HG02852 (cell line): ENCODE results near the gene GPR39.
"Not testable (repeated sequence)": the region's sequence is repeated elsewhere in the genome, so short reads cannot be mapped to it uniquely, and the experiment has no call there.

Source experiments
- ATAC-seq: cut with Tn5 transposase; IDR thresholded peaks from one replicate; pipeline ENCODE4 v1.9.1; 2021; ENCODE audit warnings: mild to moderate bottlenecking, moderate library complexity; ENCODE audit not compliant: unreplicated experiment

GPR39 gene

DNA sequence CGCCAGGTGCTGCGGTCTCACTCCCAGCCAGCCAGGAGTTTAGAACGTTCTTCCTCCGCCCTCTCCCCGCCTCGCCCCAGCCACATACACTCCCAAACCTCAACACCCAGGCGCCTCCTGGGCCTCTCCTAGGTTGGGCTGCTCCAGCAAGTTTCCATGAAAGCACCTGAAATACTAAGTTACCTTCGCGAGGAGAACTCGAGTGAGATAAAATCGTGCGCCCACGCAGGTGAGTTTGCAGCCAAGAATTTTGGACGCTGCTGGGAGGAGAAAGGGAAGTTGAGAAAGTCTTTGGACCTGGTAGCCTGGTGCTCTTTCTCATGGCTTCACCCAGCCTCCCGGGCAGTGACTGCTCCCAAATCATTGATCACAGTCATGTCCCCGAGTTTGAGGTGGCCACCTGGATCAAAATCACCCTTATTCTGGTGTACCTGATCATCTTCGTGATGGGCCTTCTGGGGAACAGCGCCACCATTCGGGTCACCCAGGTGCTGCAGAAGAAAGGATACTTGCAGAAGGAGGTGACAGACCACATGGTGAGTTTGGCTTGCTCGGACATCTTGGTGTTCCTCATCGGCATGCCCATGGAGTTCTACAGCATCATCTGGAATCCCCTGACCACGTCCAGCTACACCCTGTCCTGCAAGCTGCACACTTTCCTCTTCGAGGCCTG, at the start of gene GPR39:
GPR39 (plus strand) TSS at position 83 of the 673 bp plus-strand sequence.
- no peak for ATAC-seq

DNA sequence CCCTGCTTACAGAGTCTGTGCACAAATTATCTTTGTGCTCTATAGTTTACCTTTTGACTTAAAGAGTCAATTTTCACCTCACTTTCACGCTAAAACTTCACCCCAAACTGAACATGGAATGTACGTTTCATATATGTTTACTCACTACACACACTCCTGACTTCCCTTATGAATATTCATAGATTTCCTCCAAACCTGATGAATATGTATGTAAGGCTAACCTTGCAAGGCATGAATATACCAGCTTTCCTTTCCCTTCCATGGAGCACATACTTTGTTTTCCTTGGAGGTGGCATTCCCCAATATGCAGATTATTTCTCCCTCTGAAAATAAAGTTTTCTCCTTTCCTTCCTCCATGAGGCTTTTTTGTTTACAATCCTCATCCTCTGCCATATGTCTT, 48.4 kb upstream of the GPR39 start:
- no peak for ATAC-seq

GRCh38 chr2:132372276-132372675, 44.3 kb upstream of the GPR39 start:
- no peak for ATAC-seq

- no peak for ATAC-seq
These were observed 43.0 kb upstream of the GPR39 start for GRCh38 chr2:132373391-132374135.

GRCh38 chr2:132374151-132374550, 42.5 kb upstream of the GPR39 start:
- no peak for ATAC-seq

DNA sequence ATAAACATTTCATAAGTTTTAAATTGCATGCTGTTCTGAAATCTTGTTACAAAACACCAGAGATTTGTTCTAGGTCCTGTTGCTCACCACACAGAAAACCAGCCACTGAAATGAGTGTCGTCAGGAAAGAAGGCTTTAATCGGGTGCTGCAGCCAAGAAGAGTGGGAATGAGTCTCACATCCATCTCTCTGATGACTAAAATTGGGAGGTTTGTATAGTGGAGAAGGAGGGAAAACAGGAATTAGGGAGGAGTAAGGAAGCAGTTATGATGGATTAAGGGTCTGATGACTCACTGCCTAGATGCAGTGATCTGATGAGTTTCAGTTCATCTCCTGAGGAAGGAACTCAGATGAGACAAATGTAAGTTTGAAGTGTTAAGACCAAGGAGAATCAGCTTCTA, 42.1 kb upstream of the GPR39 start:
- no peak for ATAC-seq

- ATAC-seq, result no peak
These were observed 41.6 kb upstream of the GPR39 start for GRCh38 chr2:132374961-132375360.

DNA sequence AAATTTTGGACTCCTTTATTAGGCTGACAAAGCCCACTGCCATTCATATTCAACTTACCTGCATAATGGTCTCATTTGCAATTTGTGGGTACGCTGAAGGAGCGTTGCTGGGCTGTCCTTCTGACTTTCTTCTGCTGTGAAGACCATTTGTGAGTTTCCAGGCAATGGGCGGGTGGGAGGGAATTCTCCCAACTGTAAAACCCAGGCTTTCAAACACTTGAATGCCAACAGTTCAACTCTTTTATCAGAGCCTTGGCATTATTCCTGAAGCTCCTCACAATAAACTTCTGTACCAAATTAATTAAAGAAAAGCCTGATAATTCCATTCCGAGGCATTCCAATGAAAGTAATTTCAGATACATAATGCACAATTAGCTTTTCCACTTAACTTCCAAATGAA, 35.2 kb upstream of the GPR39 start:
- no peak for ATAC-seq

GRCh38 chr2:132383956-132384355, 32.6 kb upstream of the GPR39 start:
- ATAC-seq, result no peak

DNA sequence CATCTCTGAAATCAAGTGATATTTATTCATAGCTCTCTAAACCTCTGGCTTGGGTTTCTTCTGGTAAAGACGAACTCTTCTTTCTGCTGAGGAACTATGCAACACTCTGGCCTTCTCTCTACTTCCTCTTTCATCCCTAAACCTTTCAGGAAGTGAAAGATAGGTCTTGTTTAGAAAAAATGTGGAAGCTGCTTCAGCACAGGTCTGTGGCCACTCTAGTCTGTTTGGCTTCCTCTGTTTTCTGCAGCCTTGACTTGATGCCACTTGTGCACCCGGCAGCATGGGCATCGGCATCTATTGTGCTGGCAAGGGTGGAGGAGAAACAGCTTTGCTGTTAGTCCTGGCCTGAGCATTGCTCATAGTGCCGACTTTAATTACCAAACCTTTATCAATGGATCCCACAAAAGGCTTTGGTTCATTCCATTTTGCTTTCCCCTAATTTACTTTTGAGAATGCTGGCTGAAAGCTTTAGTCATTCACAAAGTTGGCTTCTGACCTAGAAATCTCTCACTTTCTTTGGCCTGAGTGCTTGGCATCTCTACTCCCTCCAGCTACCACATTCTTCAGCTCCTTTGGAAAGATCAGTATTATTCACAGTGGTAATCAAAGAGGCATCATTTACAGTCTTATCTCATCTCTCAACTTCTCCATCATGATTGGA, 32.0 kb upstream of the GPR39 start:
- no peak for ATAC-seq

- ATAC-seq, result no peak
These were observed 29.5 kb upstream of the GPR39 start for GRCh38 chr2:132387126-132387525.

GRCh38 chr2:132390076-132390475, 26.5 kb upstream of the GPR39 start:
- ATAC-seq, result no peak

- no peak for ATAC-seq
These were observed 25.2 kb upstream of the GPR39 start for GRCh38 chr2:132391378-132391777.

DNA sequence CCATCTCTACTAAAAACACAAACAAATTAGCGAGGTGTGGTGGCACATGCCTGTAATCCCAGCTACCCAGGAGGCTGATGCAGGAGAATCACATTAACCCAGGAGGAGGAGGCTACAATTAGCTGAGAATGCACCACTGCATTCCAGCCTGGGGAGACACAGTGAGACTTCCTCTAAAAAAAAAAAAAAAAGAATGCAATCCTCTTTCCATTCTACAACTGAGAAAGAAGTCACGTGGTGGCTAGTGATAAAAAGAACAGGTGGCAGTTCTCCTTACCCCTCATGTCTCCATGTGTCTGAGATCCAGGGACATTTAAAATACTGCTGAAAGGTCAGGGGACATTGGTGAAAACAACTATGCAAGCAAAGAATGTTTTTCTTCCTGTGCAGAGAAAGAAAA, 24.4 kb upstream of the GPR39 start:
- no peak for ATAC-seq

GRCh38 chr2:132392879-132393278, 23.7 kb upstream of the GPR39 start:
- ATAC-seq, result no peak

DNA sequence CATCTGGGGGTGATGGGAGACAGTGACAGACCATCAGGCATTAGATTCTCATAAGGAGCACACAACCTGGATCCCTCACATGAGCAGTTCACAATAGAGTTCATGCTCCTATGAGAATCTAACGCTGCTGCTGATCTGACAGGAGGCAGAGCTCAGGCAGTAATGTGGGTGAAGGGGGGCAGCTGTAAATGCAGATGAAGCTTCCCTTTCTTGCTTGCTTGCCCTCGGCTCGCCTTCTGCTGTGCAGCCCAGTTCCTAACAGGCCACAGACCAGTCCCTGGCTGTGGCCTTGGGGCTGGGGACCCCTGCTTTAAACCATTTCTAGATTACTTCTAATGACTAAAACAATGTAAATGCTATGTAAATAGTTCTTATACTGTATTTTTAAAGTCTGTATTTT, 19.6 kb upstream of the GPR39 start:
- not testable (repeated sequence) for ATAC-seq

GRCh38 chr2:132400169-132400900, 16.3 kb upstream of the GPR39 start:
- no peak for ATAC-seq

DNA sequence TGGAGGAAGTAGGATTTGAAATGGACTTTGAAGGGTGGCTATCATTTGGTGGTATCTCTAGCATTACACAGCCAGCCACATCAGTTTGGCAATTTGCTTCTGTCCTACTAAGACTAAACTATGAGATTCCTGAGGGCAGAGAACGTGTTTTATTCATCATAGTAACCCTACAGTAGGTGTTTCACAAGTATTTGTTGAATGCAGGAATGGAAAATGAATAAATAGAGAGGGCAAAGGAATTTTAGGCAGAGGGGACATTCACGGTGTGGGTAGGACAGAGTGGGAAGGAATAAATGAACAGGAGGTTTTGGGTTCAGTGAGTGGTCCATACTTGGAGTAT, 15.7 kb upstream of the GPR39 start:
- no peak for ATAC-seq

GRCh38 chr2:132401326-132401725, 15.3 kb upstream of the GPR39 start:
- ATAC-seq, result no peak

- ATAC-seq, result no peak
These were observed 13.5 kb upstream of the GPR39 start for GRCh38 chr2:132403146-132403545.

GRCh38 chr2:132404056-132404455, 12.5 kb upstream of the GPR39 start:
- ATAC-seq, result no peak

- ATAC-seq, result no peak
These were observed 8.8 kb upstream of the GPR39 start for GRCh38 chr2:132407784-132408183.
